K562 (cell line): ENCODE results near the gene MAP3K14. TPM values are rescaled to one million over a fixed set of nuclear protein-coding genes. Genes with fewer than 3 reads are reported as not detected.

Experiments used
- FOXA3 ChIP-seq, 2 experiments: fragments of 450-650 bp in 1 of 2; sonication (generic) in 1 of 2; formaldehyde crosslinking; IDR thresholded peaks in 1 of 2; conservative IDR thresholded peaks in 1 of 2; 2 replicates each; pipeline versions ENCODE4 v1.4.0 to v1.8.0; 2020 to 2022; ENCODE audit warnings: mild to moderate bottlenecking in 2 of 2, missing genetic modification reagents in 1 of 2
- HCFC1 ChIP-seq: IDR thresholded peaks from 2 replicates; pipeline ENCODE4 v1.6.1; 2012; ENCODE audit warnings: low read depth, low read length, improper control_type of control experiment
- POLR3A ChIP-seq: IDR thresholded peaks from 2 replicates; pipeline ENCODE4 v1.6.1; 2011; ENCODE audit warnings: borderline replicate concordance, mild to moderate bottlenecking, moderate library complexity; ENCODE audit not compliant: insufficient read length, insufficient read depth; ENCODE audit errors: extremely low read depth
- PPARD ChIP-seq: fragments of 250-450 bp; sonication (Bioruptor Pico); IDR thresholded peaks from 2 replicates; pipeline ENCODE4 v1.8.0; 2022; ENCODE audit warnings: inconsistent platforms, mild to moderate bottlenecking, moderate library complexity
- PTRF ChIP-seq: fragments of 450-650 bp; IDR thresholded peaks from 2 replicates; pipeline ENCODE4 v1.6.1; 2016; ENCODE audit warnings: mild to moderate bottlenecking, missing genetic modification characterization, missing compliant biosample characterization
- RBM15 ChIP-seq: fragments of 200-400 bp; formaldehyde crosslinking; IDR thresholded peaks from 2 replicates; pipeline ENCODE4 v1.6.1; 2018; ENCODE audit warnings: mild to moderate bottlenecking, low read length, moderate library complexity; ENCODE audit not compliant: insufficient read depth
- SREBF1 ChIP-seq: fragments of 150-350 bp; IDR thresholded peaks from 2 replicates; pipeline ENCODE4 v1.6.1; 2014; ENCODE audit warnings: antibody characterized with exemption, low read depth, low read length, borderline replicate concordance
- TFAM ChIP-seq: fragments of 250-450 bp; sonication (Bioruptor Pico); conservative IDR thresholded peaks from 2 replicates; pipeline ENCODE4 v1.5.0; 2021; ENCODE audit warnings: mild to moderate bottlenecking, moderate library complexity
- ZBTB17 ChIP-seq: fragments of 450-650 bp; formaldehyde crosslinking; IDR thresholded peaks from 2 replicates; pipeline ENCODE4 v1.4.0; 2020; ENCODE audit warnings: mild to moderate bottlenecking
- ZNF778 ChIP-seq: fragments of 450-650 bp; formaldehyde crosslinking; IDR thresholded peaks from 2 replicates; pipeline ENCODE4 v1.4.0; 2020; ENCODE audit warnings: mild to moderate bottlenecking, moderate library complexity
- polyA plus RNA-seq, 8 experiments: library from polyadenylated mRNA; depleted of rRNA in 4 of 8; stranded (reverse) in 5 of 8; unstranded in 3 of 8; fragments of >200 nt; fragmentation: Nextera tagmentation in 2 of 8; fragmentation: Illumina TruSeq in 1 of 8; extraction: Ambion mirVana in 2 of 8; extraction: Trizol in 1 of 8; gene quantifications; 2 replicates each; pipeline versions ENCODE4 v1.2.1 to v1.2.3, GENCODE V29; 2011 to 2014; ENCODE audit warnings: inconsistent platforms in 1 of 8, missing spikeins in 1 of 8
- total RNA-seq, 7 experiments: library from RNA; depleted of rRNA in 6 of 7; stranded (reverse); fragments of >200 nt in 6 of 7; fragmentation: Illumina TruSeq in 2 of 7; extraction: Trizol in 2 of 7; gene quantifications; 2 replicates each; pipeline versions ENCODE4 v1.2.1 to v1.2.3, GENCODE V29; 2011 to 2021; ENCODE audit warnings: low replicate concordance in 1 of 7
- TF ChIP-seq, protein P1 (sequence below): sonication (generic); formaldehyde crosslinking; IDR thresholded peaks from 2 replicates; pipeline ENCODE4 v1.8.1; 2023; ENCODE audit warnings: missing genetic modification reagents, mild to moderate bottlenecking, borderline replicate concordance
- TF ChIP-seq, protein P2 (sequence below): fragments of 250-450 bp; sonication (Bioruptor Pico); IDR thresholded peaks from 2 replicates; pipeline ENCODE4 v1.5.0; 2021
- TF ChIP-seq, protein P3 (sequence below): sonication (generic); formaldehyde crosslinking; IDR thresholded peaks from 2 replicates; pipeline ENCODE4 v1.5.0; 2020; ENCODE audit warnings: missing genetic modification reagents
- TF ChIP-seq, protein P4 (sequence below): fragments of 200-800 bp; sonication (Bioruptor generic); IDR thresholded peaks from 2 replicates; pipeline ENCODE4 v1.6.1; 2016; ENCODE audit warnings: missing genetic modification characterization, missing compliant biosample characterization
- TF ChIP-seq, protein P5 (sequence below): fragments of 250-450 bp; sonication (Bioruptor Pico); IDR thresholded peaks from 2 replicates; pipeline ENCODE4 v1.4.0; 2020; ENCODE audit warnings: borderline replicate concordance

Gene MAP3K14
- total and polyA plus RNA-seq, 9 of the 15 experiments (the other 6 are each of a cell fraction or from before 2014, with no cell fraction given) = 0.45 to 8.7 (median 3.2) TPM

DNA sequence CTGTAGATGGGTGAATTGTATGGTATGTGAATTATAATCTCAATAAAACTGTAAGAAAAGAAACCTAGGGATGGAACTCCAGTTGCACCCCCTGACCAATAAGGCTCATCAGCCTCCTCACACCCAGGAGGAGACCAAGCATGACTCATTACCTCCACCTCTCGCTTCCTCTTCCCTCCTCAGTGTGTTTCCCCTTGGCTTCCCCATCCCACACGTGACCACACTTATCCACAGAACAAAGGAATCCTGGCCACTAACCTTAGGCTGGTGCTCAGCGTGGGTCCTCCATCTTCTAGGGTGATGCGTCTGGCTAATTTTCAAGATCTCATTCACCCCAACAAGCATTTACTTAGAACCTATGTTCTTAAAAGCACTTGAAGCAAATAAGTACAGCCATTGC, 36.2 kb upstream of the MAP3K14 start (continued):
- TF ChIP-seq, protein P1, sequence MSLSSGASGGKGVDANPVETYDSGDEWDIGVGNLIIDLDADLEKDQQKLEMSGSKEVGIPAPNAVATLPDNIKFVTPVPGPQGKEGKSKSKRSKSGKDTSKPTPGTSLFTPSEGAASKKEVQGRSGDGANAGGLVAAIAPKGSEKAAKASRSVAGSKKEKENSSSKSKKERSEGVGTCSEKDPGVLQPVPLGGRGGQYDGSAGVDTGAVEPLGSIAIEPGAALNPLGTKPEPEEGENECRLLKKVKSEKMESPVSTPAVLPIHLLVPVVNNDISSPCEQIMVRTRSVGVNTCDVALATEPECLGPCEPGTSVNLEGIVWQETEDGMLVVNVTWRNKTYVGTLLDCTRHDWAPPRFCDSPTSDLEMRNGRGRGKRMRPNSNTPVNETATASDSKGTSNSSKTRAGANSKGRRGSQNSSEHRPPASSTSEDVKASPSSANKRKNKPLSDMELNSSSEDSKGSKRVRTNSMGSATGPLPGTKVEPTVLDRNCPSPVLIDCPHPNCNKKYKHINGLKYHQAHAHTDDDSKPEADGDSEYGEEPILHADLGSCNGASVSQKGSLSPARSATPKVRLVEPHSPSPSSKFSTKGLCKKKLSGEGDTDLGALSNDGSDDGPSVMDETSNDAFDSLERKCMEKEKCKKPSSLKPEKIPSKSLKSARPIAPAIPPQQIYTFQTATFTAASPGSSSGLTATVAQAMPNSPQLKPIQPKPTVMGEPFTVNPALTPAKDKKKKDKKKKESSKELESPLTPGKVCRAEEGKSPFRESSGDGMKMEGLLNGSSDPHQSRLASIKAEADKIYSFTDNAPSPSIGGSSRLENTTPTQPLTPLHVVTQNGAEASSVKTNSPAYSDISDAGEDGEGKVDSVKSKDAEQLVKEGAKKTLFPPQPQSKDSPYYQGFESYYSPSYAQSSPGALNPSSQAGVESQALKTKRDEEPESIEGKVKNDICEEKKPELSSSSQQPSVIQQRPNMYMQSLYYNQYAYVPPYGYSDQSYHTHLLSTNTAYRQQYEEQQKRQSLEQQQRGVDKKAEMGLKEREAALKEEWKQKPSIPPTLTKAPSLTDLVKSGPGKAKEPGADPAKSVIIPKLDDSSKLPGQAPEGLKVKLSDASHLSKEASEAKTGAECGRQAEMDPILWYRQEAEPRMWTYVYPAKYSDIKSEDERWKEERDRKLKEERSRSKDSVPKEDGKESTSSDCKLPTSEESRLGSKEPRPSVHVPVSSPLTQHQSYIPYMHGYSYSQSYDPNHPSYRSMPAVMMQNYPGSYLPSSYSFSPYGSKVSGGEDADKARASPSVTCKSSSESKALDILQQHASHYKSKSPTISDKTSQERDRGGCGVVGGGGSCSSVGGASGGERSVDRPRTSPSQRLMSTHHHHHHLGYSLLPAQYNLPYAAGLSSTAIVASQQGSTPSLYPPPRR = no peak
- TF ChIP-seq SREBF1 = no peak
- no peak for TF ChIP-seq HCFC1
- TF ChIP-seq, protein P2, sequence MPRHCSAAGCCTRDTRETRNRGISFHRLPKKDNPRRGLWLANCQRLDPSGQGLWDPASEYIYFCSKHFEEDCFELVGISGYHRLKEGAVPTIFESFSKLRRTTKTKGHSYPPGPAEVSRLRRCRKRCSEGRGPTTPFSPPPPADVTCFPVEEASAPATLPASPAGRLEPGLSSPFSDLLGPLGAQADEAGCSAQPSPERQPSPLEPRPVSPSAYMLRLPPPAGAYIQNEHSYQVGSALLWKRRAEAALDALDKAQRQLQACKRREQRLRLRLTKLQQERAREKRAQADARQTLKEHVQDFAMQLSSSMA (CRISPR knock-in tag) = no peak
- TF ChIP-seq PTRF = no peak
- no peak for TF ChIP-seq POLR3A
- no peak for TF ChIP-seq TFAM (CRISPR knock-in tag)
- TF ChIP-seq RBM15 = no peak
- TF ChIP-seq FOXA3 (CRISPR knock-in tag; conservative IDR thresholded peaks at IDR 0.05 in 1 of 2, IDR thresholded peaks at IDR 0.05 in 1 of 2) = no peak
- TF ChIP-seq, protein P3, sequence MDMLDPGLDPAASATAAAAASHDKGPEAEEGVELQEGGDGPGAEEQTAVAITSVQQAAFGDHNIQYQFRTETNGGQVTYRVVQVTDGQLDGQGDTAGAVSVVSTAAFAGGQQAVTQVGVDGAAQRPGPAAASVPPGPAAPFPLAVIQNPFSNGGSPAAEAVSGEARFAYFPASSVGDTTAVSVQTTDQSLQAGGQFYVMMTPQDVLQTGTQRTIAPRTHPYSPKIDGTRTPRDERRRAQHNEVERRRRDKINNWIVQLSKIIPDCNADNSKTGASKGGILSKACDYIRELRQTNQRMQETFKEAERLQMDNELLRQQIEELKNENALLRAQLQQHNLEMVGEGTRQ (CRISPR knock-in tag) = peak; percentile 90
- no peak for TF ChIP-seq ZBTB17 (CRISPR knock-in tag)
- TF ChIP-seq, protein P4, sequence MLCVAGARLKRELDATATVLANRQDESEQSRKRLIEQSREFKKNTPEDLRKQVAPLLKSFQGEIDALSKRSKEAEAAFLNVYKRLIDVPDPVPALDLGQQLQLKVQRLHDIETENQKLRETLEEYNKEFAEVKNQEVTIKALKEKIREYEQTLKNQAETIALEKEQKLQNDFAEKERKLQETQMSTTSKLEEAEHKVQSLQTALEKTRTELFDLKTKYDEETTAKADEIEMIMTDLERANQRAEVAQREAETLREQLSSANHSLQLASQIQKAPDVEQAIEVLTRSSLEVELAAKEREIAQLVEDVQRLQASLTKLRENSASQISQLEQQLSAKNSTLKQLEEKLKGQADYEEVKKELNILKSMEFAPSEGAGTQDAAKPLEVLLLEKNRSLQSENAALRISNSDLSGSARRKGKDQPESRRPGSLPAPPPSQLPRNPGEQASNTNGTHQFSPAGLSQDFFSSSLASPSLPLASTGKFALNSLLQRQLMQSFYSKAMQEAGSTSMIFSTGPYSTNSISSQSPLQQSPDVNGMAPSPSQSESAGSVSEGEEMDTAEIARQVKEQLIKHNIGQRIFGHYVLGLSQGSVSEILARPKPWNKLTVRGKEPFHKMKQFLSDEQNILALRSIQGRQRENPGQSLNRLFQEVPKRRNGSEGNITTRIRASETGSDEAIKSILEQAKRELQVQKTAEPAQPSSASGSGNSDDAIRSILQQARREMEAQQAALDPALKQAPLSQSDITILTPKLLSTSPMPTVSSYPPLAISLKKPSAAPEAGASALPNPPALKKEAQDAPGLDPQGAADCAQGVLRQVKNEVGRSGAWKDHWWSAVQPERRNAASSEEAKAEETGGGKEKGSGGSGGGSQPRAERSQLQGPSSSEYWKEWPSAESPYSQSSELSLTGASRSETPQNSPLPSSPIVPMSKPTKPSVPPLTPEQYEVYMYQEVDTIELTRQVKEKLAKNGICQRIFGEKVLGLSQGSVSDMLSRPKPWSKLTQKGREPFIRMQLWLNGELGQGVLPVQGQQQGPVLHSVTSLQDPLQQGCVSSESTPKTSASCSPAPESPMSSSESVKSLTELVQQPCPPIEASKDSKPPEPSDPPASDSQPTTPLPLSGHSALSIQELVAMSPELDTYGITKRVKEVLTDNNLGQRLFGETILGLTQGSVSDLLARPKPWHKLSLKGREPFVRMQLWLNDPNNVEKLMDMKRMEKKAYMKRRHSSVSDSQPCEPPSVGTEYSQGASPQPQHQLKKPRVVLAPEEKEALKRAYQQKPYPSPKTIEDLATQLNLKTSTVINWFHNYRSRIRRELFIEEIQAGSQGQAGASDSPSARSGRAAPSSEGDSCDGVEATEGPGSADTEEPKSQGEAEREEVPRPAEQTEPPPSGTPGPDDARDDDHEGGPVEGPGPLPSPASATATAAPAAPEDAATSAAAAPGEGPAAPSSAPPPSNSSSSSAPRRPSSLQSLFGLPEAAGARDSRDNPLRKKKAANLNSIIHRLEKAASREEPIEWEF (CRISPR knock-in tag) = no peak
- TF ChIP-seq, protein P5, sequence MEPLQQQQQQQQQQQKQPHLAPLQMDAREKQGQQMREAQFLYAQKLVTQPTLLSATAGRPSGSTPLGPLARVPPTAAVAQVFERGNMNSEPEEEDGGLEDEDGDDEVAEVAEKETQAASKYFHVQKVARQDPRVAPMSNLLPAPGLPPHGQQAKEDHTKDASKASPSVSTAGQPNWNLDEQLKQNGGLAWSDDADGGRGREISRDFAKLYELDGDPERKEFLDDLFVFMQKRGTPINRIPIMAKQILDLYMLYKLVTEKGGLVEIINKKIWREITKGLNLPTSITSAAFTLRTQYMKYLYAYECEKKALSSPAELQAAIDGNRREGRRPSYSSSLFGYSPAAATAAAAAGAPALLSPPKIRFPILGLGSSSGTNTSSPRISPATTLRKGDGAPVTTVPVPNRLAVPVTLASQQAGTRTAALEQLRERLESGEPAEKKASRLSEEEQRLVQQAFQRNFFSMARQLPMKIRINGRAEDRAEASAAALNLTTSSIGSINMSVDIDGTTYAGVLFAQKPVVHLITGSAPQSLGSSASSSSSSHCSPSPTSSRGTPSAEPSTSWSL = no peak
- no peak for TF ChIP-seq ZNF778
- TF ChIP-seq PPARD (CRISPR knock-in tag) = no peak
